GM21619 (cell line): ENCODE data around the gene TRIO.

Experiments
- ATAC-seq: cut with Tn5 transposase; IDR thresholded peaks from one replicate; pipeline ENCODE4 v1.9.1; 2021; ENCODE audit not compliant: unreplicated experiment

The TRIO gene

DNA sequence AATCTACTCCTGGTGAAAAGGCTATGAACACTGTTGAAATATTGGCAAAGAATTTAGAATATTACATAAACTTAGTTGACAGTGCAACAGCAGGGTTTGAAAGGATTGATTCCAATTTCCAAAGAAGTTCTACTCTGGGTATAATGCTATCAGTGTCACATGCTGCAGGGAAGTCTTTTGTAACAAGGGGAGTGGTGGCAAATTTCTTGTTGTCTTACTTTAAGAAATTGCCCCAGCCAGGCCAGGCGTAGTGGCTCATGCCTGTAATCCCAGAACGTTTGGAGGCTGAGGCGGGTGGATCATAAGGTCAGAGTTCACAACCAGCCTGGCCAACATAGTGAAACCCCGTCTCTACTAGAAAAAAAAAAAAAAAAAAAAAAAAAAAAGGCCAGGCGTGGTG lies 352.2 kb downstream of the TRIO start:
- no peak for ATAC-seq

DNA sequence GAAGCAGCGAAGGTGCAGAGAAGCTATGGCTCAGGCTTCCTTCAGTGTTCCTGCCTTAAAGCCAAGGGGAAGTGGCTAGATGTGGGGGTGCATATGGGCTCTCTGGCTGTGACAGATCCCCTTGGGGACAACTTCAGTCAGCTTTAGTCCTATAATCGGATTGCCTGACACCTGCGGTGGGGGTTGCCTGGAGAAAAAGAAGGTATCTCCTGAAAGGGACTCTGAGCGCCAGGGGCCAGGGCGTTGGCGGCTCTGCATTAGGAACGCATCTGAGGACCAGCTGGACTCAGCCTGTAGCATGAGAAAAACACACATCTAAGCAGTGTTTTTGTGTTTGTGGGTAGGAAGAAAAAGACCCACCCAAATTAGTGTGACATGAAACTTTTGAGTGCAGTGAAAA lies 354.2 kb downstream of the TRIO start:
- no peak for ATAC-seq

DNA sequence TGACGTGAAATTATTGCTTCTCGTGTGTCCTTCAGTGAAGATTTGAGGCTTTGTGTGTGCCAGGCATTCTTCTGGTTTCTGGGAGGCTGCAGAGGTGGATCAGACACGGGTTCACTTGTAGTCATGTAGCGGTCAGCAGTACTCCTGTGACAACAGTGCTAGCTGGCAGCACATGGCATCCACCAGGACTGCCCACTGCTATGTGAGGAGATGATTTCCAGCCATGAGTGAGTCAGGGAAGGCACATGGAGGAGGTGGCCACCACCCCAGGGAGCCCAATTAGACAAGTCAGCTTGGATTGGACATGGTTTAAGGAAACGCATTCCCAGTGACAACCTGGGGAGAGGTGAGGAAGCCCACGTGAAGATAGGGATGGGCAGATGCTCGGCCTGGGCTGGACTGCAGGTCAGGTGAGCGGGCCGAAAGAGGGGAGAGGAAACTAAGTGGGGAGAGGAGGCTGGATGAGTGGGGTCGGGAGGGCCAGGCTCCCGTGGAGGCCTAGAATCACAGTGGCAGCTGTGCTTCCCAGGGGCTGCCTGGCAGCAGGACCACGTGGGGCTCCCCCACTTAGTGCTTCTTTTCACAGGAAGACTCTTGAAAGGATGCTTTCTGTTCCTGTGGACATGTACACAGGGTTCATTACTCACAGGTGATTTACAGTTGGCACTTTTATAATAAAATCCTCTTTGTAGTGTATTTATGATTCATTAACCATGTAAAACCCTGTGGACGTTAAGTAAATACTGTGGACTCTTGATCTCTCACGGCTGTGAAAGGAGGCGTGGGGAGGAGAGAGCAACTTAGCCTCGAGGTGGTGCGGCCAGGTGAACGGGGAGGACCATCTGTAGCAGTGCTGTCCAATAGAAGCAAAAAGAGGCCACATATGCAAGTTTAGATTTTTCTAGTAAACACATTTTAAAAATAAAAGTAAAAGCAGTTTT lies 358.5 kb downstream of the TRIO start:
- ATAC-seq, result no peak

DNA sequence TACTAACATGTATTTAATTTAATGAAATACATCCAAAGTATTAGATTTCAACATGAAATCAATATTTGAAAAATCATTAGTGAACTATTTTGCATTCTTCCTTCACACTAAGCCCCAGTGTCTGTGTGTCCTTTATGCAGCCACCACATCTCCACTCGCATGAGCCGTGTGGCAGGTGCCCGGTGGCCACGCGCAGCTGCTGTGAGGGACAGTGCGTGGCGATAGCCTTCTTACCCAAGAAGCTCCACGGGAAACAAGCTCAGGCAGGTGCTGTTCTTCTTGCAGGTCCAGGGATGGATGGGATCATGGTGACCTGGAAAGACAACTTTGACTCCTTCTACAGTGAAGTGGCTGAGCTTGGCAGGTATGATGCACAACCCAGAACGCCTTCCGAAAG lies 359.1 kb downstream of the TRIO start:
- no peak for ATAC-seq

DNA sequence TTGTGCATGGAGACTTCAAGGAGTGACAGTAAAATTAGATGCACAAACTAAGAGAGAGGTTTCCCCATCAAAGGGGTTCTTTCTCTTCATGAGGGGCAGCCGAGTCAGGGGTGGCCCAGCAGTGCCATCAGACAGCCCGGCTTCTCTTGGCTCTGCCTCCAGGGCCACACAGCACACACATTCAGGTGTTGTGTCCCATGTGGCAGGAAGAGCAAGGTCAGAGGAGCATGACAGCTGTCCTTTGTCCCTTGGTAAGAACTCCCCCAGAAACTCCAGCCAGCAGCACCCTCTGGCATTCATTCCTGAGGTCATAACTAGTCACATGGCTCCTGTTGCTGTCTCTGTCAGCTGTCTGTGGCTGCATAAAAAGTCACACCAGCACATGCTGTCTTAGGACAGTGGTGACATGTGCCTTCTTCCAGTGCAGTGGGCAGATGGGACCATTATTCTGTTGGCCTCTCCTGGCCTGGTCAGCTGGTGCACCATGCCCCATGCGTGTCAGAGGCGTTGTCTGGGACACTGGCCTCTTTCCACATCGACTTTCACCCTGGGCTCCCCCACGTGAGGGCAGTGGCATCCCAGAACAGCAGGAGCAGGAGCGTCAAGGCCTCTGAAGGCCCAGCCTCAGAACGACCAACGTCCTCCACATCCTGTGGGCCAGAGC lies 360.0 kb downstream of the TRIO start:
- ATAC-seq, result no peak

DNA sequence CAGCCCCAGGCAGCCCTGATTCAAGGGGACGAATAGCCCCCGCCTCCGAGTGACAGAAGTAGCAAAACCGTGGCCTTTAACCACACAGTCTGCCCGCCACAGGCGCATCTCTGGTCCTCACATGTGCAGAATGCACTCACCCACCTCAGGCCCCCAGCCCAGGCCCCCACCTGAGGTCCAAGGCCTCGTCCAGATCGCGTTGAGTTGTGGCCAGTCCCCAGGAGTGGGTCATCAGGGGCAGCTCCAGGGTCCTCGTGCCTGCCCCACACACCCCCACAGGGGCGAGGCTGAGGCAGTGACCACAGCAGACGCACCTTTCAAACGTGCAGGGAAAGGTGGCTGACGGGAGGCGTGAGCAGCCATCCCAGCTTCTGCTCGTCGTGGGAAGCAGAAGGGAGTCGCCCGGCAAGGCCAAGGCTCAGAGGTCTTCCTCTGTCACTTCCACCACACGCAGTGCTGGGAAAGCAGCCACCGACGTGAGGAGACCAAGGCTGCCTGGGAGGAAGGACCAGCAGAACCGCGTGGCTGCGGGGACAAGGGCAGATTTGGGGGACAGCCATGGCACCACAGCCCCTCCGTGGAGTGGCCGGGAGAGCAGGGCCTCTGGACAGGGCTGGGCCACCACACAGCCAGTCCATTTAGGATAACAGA lies 360.7 kb downstream of the TRIO start:
- ATAC-seq, result no peak

DNA sequence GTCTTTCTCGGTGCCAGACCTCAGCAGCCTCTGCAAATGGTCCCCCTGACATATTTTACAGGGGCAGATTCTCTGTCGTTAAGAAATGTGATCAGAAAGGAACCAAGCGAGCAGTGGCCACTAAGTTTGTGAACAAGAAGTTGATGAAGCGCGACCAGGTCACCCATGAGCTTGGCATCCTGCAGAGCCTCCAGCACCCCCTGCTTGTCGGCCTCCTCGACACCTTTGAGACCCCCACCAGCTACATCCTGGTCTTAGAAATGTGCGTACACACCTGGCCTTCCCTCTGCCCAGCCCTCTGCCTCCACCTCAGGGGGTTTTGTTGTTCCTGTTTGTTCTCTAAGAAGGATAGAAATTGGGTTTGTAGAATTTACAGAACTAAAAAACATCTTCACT lies 361.2 kb downstream of the TRIO start:
- no peak for ATAC-seq

DNA sequence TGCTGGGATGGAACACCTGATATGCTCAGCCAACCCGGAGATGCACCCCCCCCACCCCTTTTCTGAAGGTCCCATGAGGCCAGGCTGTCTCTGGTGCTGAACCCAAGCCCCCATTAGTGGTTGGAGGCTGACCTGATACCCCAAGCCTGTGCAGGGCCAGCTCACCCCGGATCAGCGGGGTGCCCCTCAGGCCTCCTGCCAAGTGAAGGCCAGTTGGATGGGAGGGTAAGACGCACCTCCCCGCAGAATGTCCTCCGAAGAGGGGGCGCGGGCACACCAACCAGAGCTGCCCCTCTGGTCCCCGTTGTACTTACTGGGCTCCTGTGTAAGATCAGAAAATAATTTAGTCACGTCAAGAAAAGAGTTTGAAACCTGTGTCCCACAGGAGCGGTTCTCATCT lies 361.7 kb downstream of the TRIO start:
- ATAC-seq, result no peak

DNA sequence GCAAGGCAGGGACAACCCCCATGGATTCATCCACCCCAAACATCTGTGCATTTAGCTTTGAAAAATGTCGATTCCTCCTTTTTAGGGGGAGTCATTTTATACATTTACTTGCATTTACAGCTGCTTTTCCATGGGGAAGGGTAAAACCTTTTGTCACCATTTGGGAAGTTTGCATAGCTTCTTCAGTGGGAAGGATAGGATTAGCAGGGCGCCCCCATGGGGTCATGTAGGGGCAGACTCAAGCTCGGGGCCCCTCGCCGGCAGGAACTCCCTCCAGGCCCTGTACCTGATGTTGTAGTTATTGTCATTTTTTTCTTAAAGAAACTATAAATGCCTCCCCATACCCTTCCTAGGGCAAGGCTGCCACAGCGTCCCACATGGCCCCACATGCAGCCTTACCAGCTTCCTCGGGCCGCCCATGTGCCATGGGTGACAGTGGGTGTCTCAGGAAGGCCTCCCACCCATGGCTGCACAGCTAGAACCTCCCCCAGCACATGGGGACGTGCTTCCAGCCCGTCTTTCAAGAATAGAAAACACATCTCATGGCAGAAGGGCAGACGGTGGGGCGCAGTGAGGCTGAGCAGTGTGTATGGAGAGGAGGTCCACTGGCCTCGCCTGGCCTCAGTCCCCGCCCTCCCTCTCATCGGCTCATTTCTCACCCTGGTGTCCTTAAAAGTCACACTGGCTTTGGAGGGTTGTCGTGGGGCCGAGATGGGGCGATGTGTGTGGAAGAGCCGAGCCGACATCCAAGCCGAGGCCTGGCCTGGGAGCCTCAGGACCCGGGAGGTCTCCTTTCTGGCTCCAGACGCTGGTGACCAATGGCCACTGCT lies 362.4 kb downstream of the TRIO start:
- ATAC-seq, result no peak

DNA sequence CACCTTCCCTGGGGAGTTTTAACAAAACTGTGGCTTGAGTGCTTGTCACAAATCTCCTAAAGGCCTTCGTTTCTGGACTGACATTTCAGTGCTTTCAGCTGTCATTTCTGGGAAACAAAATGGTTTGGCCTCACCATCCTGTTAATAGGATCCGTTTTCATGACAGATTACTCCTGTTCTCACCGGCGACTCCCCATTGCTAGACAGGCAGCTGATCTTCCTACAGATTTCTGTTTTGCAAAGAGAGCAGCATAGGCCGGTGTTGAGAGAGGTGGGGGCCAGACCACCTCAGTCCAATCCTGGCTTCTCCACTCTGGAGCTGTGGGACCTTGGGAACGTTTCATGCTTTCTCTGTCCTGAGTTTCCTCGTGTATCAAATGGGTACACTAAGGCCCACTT lies 363.0 kb downstream of the TRIO start:
- no peak for ATAC-seq

DNA sequence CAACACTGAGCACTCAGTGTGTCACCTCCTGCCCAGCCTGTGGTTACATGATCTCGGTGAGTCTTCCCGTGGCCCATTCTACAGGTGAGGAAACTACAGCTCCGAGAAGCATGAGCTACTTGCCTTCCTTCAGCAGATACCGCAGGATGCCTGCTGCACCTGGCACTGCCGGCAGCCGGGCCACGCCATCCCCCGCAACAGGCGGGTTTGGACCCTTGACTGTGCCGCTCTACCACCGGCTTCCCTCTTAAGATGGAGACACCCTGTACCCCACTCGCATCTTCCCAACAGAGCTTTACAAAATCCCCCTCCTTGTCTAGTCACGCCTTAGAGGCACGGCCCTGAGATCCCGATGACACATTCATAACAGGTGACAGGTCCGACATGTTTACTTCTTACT lies 363.5 kb downstream of the TRIO start:
- ATAC-seq, result no peak

DNA sequence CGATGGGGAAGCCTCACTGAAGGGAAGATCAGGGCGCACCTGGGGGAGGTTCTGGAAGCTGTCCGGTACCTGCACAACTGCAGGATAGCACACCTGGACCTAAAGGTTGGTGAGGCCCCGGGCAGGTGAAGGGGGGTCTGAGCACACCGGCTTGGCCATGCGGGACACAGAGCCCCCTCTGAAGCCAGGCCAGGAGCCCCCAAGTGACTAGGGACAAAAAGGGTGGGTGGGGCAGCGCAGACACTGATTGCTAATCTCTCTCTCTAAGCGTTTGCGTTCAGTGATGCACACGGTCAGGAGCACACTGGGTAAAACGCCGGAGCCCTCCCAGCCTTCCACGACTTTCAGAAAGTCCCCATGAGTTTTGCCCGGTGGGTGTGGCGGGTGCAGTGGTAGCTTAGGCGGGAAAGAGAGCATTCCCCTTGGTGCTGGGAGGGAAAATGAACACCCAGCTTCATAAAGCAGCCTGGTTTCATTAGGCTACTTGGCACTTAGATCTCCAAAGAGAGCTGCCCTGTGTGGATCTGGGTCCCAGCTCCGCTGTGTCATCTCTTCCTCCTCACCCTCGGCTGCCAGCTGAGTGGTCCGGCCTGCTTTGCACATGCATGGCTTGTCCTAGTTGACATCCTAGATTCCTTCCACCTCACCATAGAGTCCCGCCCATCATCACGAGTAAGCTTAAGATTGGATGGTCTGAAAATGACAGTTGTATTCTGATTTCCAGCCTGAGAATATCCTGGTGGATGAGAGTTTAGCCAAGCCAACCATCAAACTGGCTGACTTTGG lies 364.2 kb downstream of the TRIO start:
- ATAC-seq, result no peak

DNA sequence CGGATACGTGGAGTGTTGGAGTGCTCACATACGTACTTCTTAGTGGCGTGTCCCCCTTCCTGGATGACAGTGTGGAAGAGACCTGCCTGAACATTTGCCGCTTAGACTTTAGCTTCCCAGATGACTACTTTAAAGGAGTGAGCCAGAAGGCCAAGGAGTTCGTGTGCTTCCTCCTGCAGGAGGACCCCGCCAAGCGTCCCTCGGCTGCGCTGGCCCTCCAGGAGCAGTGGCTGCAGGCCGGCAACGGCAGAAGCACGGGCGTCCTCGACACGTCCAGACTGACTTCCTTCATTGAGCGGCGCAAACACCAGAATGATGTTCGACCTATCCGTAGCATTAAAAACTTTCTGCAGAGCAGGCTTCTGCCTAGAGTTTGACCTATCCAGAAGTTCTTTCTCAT lies 364.9 kb downstream of the TRIO start:
- no peak for ATAC-seq

DNA sequence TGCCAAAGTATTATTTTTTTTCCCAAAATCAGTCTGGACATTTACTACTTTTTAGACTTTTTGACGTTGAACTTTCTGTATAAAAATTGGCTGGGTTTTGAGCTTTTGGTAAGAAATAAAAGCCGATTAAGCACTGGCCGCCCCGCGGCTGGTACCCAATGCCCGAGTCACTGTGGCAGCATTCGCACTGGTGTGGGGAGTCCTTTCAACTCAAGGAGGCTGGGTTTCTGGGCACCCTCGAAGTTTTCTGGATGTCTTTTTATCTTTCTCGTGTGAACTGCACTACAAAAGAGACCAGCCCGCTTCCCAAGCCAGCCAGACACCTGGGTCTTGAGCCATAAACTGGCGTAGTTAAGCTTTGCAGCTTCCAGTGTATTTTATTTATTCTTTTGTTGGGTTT lies 366.4 kb downstream of the TRIO start:
- no peak for ATAC-seq

DNA sequence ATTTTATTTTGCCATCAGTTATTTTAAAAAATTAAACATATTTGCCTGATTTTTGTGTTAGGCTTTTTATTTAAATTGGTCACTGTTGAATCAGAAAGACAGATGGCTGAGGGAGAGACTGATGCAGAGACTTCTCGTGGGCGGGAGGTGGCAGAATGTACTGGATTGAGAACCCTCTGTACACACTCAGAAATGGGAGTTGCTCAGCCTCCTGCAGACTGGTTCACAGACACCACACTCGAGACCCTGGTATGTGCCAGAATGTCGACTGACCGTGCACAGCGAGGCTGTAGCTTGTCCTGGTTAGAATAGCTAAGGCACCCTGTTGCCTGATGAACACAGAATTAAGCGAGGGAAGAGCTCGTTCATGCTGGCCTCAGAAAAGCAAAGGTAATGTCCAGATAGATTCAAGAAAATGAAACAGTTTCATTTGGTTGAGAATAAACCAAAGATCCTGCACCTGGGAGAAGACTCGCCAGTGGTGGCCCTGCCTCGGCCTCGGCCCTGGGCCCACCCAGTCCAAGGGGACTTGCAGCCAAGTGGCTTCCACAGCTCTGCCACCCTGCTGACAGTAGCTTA lies 367.1 kb downstream of the TRIO start:
- no peak for ATAC-seq

DNA sequence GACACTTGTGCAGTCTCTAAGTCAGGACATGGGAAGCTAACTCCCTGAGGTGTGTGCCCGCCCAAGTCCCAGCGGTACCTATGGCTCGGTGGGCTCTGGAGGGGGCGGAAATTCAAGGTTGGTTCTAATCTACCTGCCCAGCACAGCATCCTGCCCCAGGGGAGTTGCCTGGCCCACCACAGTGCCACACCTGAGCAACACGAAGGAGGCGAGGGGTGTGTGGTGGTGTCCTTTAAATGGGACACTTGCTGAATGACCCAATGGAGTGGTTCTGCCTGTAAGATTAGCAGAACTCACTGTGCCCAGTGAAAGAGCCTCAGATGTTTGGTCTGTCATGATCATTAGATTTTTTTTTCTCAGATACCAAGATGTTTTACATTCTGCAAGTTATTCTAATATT lies 367.7 kb downstream of the TRIO start:
- ATAC-seq, result no peak

DNA sequence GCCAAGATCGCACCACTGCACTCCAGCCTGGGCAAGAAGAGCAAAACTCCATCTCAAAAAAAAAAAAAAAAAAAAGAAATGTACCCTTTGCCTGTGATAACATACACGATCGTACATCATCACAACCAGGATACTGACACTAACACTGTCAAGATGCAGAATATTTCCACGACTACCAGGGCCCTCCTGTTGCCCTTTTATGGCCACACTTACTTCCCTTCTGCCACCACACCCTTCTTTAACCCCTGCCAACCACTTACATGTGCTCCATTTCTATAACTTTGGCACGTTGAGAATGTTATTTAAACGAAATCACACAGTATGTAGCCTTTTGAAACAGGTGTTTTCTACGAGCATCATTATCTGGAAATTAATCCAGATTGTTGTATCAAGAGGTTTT lies 369.4 kb downstream of the TRIO start:
- no peak for ATAC-seq

DNA sequence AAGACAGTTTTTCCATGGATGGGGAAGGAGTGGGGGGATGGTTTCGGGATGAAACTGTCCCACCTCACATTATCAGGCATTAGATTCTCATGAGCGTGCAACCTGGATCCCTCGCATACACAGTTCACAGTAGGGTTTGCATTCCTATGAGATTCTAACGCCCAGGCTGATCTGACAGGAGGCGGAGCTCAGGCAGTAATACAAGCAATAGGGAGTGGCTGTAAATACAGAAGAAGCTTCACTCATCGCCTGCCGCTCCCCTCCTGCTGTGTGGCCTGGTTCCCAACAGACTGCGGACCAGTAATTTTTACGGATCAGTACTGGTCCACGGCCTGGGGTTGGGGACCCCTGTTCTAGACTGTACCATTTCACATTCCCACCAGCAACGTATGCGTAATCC lies 370.1 kb downstream of the TRIO start:
- ATAC-seq, result no peak

DNA sequence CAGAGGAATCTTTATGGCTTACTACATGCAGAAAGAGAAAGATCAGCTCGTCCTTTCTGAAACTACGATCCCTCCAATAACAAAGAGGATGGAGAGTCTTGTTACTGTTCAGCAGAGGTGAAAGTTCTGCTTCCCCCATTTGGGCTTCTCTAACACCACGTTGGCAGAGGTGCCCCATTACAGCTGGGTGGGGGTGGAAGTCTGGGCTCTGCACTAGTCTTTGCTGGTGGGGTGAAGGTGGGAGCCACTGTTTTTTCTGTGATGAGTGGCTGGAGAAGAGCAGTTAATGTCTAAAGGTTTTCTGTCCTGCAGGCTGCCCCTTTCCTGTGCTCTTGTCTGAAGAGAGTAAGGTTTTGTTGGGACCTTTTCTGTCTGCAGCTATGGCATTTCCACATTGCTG lies 373.8 kb downstream of the TRIO start:
- no peak for ATAC-seq

DNA sequence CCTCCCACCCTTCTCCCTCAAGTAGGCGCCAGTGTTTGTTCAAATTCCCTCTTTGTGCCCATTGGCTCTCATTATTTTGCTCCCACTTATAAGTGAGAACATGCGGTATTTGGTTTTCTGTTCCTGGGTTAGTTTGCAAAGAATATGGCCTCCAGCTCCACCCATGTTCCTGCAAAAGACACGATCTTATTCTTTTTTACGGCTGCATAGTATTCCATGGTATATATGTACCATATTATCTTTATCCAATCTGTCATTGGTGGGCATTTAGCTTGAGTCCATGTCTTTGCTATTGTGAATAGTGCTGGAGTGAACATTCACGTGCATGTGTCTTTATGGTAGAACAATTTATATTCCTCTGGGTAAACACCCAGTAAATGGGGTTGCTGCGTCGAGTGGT lies 375.5 kb downstream of the TRIO start:
- ATAC-seq, result no peak
